ENCODE data around the gene ABCC4.

The ABCC4 gene

DNA sequence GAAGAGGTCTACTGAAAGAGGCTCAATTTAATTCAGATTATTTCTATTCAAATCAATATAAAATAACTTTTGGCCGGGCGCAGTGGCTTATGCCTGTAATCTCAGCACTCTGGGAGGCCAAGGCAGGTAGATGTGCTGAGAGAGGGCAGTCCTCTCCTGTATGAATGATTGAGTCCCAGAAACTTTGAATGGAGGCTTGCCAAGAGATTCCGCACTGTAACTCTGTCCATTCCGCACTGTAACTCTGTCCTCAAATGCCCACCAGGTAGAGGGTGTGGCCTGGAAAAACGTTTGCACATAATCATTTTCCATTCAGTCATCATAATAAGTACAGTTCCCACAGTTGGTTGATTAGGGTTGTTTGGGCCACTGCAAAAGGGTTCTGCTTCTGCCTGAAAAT is 314.2 kb downstream of the ABCC4 start:
- ChIA-PET CTCF (interaction anchor here (2.6 kb wide), 1 partner anchor 168 kb away, joined by 18 read pairs; no protein-coding TSS in a partner anchor), POLR2A (no interaction called here)
- no peak overlapping the region for H3K4me3 ChIP-seq (ENCODE audit: low read depth, low read length)
- TF ChIP-seq, protein P1, sequence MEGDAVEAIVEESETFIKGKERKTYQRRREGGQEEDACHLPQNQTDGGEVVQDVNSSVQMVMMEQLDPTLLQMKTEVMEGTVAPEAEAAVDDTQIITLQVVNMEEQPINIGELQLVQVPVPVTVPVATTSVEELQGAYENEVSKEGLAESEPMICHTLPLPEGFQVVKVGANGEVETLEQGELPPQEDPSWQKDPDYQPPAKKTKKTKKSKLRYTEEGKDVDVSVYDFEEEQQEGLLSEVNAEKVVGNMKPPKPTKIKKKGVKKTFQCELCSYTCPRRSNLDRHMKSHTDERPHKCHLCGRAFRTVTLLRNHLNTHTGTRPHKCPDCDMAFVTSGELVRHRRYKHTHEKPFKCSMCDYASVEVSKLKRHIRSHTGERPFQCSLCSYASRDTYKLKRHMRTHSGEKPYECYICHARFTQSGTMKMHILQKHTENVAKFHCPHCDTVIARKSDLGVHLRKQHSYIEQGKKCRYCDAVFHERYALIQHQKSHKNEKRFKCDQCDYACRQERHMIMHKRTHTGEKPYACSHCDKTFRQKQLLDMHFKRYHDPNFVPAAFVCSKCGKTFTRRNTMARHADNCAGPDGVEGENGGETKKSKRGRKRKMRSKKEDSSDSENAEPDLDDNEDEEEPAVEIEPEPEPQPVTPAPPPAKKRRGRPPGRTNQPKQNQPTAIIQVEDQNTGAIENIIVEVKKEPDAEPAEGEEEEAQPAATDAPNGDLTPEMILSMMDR (IDR thresholded peaks at IDR 0.05; ENCODE audit: insufficient read depth, low read length, missing control alignments) = no peak
- DNase-seq (ENCODE audit: low read depth, low spot score) = no peak

DNA sequence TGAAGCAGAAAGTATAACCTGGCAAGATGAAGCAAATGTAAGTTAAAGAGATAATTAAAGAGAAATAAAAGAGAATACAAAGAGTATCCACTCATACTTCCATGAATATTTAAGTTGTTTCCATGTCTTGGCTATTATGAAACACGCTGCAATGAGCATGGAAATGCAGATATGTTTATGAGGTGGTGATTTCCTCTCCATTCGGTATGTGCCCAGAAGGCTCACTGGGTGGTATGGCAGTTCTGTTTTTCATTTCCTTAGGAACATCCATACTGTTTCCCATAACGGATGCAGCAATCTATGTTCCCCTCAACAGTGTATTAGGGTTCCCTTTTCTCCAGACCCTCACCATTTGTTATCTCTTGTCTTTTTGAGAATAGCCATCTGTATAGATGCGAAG is 316.3 kb downstream of the ABCC4 start:
- no peak for DNase-seq (ENCODE audit: low read depth, low spot score)
- no peak overlapping the region for H3K4me3 ChIP-seq (ENCODE audit: low read depth, low read length)
- ChIA-PET POLR2A (no interaction called here), CTCF (no interaction called here)
- TF ChIP-seq, protein P1 (IDR thresholded peaks at IDR 0.05; ENCODE audit: insufficient read depth, low read length, missing control alignments) = no peak

- no peak overlapping the region for H3K4me3 ChIP-seq (ENCODE audit: low read depth, low read length)
- POLR2A ChIA-PET = no interaction called here
- CTCF ChIA-PET = no interaction called here
- no peak for DNase-seq (ENCODE audit: low read depth, low spot score)
- TF ChIP-seq, protein P1 (IDR thresholded peaks at IDR 0.05; ENCODE audit: insufficient read depth, low read length, missing control alignments) = no peak
These were observed 322.7 kb downstream of the ABCC4 start for GRCh38 chr13:94978516-94978915.

- H3K4me3 ChIP-seq (ENCODE audit: low read depth, low read length) = no peak overlapping the region
- TF ChIP-seq, protein P1 (IDR thresholded peaks at IDR 0.05; ENCODE audit: insufficient read depth, low read length, missing control alignments) = no peak
- POLR2A ChIA-PET = no interaction called here
- CTCF ChIA-PET = no interaction called here
- no peak for DNase-seq (ENCODE audit: low read depth, low spot score)
These were observed 327.0 kb downstream of the ABCC4 start for GRCh38 chr13:94974015-94974951.

DNA sequence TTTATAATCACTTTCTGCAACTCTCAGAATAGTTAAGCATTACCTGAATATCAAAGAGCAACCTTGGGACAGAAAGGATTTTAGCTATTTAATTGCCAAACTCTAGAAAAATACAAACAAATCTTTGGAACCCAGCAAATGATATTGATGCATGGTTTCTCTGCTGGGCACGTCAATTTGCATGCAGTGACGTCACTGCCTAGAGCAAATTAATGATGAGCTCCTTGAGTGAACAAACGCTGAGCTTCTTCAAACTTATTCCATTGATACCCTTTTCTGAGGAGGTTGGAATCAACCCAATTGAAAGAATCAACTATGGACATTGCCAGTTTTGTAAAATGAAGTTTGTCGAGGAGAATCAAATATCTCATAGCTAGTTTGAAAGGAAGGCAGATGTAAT is 329.0 kb downstream of the ABCC4 start:
- POLR2A ChIA-PET = no interaction called here
- CTCF ChIA-PET = no interaction called here
- no peak overlapping the region for H3K4me3 ChIP-seq (ENCODE audit: low read depth, low read length)
- DNase-seq (ENCODE audit: low read depth, low spot score) = no peak
- TF ChIP-seq, protein P1 (IDR thresholded peaks at IDR 0.05; ENCODE audit: insufficient read depth, low read length, missing control alignments) = no peak
